DND-41 (cell line): ENCODE measurements around the gene PNPLA2.

Experiments
- ATAC-seq: fragments of 200-7000 bp; cut with Tn5 transposase; 3 replicates; pipeline ENCODE4 v1.9.1; 2021; ENCODE audit warnings: low read depth; ENCODE audit not compliant: insufficient read depth
- DNase-seq: peaks from one replicate; pipeline ENCODE4 v3.0.0-alpha.2; 2020
- H2AFZ ChIP-seq: 2 replicates; pipeline ENCODE4 v1.6.0; 2012; ENCODE audit warnings: low read depth, low read length
- H3K27ac ChIP-seq: 2 replicates; pipeline ENCODE4 v1.5.1; 2012; ENCODE audit warnings: low read length, inconsistent platforms
- H3K27me3 ChIP-seq: fragments of 200-600 bp; sonication (generic); 2 replicates; pipeline ENCODE4 v1.6.0; 2012; ENCODE audit warnings: low read length, mild to moderate bottlenecking, inconsistent platforms; ENCODE audit not compliant: insufficient read depth, poor library complexity
- H3K36me3 ChIP-seq: 2 replicates; pipeline ENCODE4 v1.5.1; 2012; ENCODE audit warnings: low read length, inconsistent platforms; ENCODE audit not compliant: insufficient read depth
- H3K4me1 ChIP-seq: 2 replicates; pipeline ENCODE4 v1.5.1; 2012; ENCODE audit warnings: mild to moderate bottlenecking, low read length; ENCODE audit not compliant: insufficient read depth
- H3K4me2 ChIP-seq: 2 replicates; pipeline ENCODE4 v1.6.0; 2012; ENCODE audit warnings: mild to moderate bottlenecking, moderate library complexity, low read length, inconsistent platforms; ENCODE audit not compliant: insufficient read depth
- H3K4me3 ChIP-seq, 2 experiments: fragments of 200-600 bp in 1 of 2; shearing (Covaris generic) in 1 of 2; 2 replicates each; pipeline ENCODE4 v1.5.1; 2012 to 2016; ENCODE audit warnings: inconsistent platforms in 2 of 2, low read length in 2 of 2, mild to moderate bottlenecking in 2 of 2, low read depth in 1 of 2, moderate library complexity in 1 of 2
- H3K79me2 ChIP-seq: 2 replicates; pipeline ENCODE4 v1.6.0; 2012; ENCODE audit warnings: low read length, inconsistent platforms; ENCODE audit not compliant: insufficient read depth
- H3K9ac ChIP-seq: 2 replicates; pipeline ENCODE4 v1.6.0; 2012; ENCODE audit warnings: low read depth, mild to moderate bottlenecking, inconsistent platforms, low read length, moderate library complexity
- H3K9me3 ChIP-seq: 2 replicates; pipeline ENCODE4 v1.5.1; 2012; ENCODE audit warnings: low read length, moderate library complexity, mild to moderate bottlenecking, inconsistent platforms; ENCODE audit not compliant: insufficient read depth, severe bottlenecking
- H4K20me1 ChIP-seq: 2 replicates; pipeline ENCODE4 v1.6.0; 2012; ENCODE audit warnings: low read length; ENCODE audit not compliant: insufficient read depth
- CTCF ChIP-seq: IDR thresholded peaks from 2 replicates; pipeline ENCODE4 v1.5.1; 2012; ENCODE audit warnings: borderline replicate concordance, low read length, moderate library complexity, mild to moderate bottlenecking; ENCODE audit not compliant: poor library complexity, severe bottlenecking; ENCODE audit errors: extremely low read depth
- EZH2 ChIP-seq: IDR thresholded peaks from 3 replicates; pipeline ENCODE4 v1.6.1; 2012; ENCODE audit warnings: borderline replicate concordance, low read depth, mild to moderate bottlenecking, moderate library complexity, low read length, inconsistent platforms; ENCODE audit not compliant: severe bottlenecking

PNPLA2 gene

GRCh38 chr11:827897-828192, 9.1 kb downstream of the PNPLA2 start, which contains the start of gene CRACR2B:
Gene CRACR2B (plus strand): TSS chr11:827919. CDS start chr11:828608, 689 bp downstream.
- Histone ChIP-seq H3K79me2 (no peaks in the 10 kb centered on the region), H3K9me3 (no peaks in the 10 kb centered on the region), H3K4me3 (peak within 1 kb of the TSS in 1 of 2 experiments; percentile 53; a peak in 3 of 4 replicates), H2AFZ (no peak within 1 kb of the TSS), H3K4me1 (peaks cover 25% of the 10 kb centered on the region), H3K4me2 (peak within 1 kb of the TSS; percentile 80), H4K20me1 (peaks cover 21% of the 10 kb centered on the region), H3K9ac (peak within 1 kb of the TSS; percentile 48; the same call in 1 of the 2 replicates), H3K27me3 (peaks cover 53% of the 10 kb centered on the region), H3K27ac (no peak within 1 kb of the TSS), H3K36me3 (peaks cover 21% of the 10 kb centered on the region)
- ATAC-seq (no peak), DNase-seq (no peak)
- TF ChIP-seq CTCF = no peak
- TF ChIP-seq EZH2 = no peak

- peaks cover 53% of the 10 kb centered on the region for H3K27me3 ChIP-seq
- TF ChIP-seq CTCF = no peak
- peak; percentile 4 for TF ChIP-seq EZH2
- no peaks in the 10 kb centered on the region for H3K79me2 ChIP-seq
- DNase-seq (no peak), ATAC-seq (no peak)
- peaks cover 30% of the 10 kb centered on the region for H3K4me1 ChIP-seq
- no peak overlapping the region for H3K27ac ChIP-seq
- peaks cover 20% of the 10 kb centered on the region for H3K36me3 ChIP-seq
- H3K4me2 ChIP-seq = no peak overlapping the region
- no peak overlapping the region for H3K9ac ChIP-seq
- no peak overlapping the region for H2AFZ ChIP-seq
- no peak overlapping the region for H3K4me3 ChIP-seq
- H4K20me1 ChIP-seq = peaks cover 21% of the 10 kb centered on the region
- no peaks in the 10 kb centered on the region for H3K9me3 ChIP-seq
These were observed 9.9 kb downstream of the PNPLA2 start for GRCh38 chr11:828506-829175.

GRCh38 chr11:829176-829846, 10.6 kb downstream of the PNPLA2 start:
- Histone ChIP-seq H3K4me3 (no peak overlapping the region), H3K36me3 (peaks cover 13% of the 10 kb centered on the region), H4K20me1 (peaks cover 21% of the 10 kb centered on the region), H3K9ac (no peak overlapping the region), H3K4me1 (peaks cover 32% of the 10 kb centered on the region), H3K9me3 (no peaks in the 10 kb centered on the region), H3K4me2 (no peak overlapping the region), H3K27ac (no peak overlapping the region), H3K79me2 (no peaks in the 10 kb centered on the region), H2AFZ (no peak overlapping the region), H3K27me3 (peaks cover 53% of the 10 kb centered on the region)
- ATAC-seq (no peak), DNase-seq (no peak)
- TF ChIP-seq CTCF = no peak
- peak; percentile 14 for TF ChIP-seq EZH2
